PC-3 (cell line): Measurements from ENCODE around the gene UBL7. TPM values are rescaled to one million over a fixed set of nuclear protein-coding genes. Genes with fewer than 3 reads are reported as not detected.

Experiments used
- ATAC-seq: fragments of 200-7000 bp; cut with Tn5 transposase; 2 replicates; pipeline ENCODE4 v1.9.1; 2020; ENCODE audit warnings: mild to moderate bottlenecking, moderate library complexity
- BruUV-seq: library from RNA; stranded (reverse); fragments of 400-500 nt; replicated peaks from 2 replicates; lab custom pipeline; 2021; lab: Mats Ljungman, UMichigan
- CTCF ChIA-PET: fragments of 300-600 bp; sonication (Branson Sonifier 250); formaldehyde crosslinking; loops from one replicate; lab custom pipeline; 2022; ENCODE audit warnings: antibody characterized with exemption; lab: Charles Lee
- POLR2A ChIA-PET: fragments of 300-600 bp; sonication (Branson Sonifier 250); formaldehyde crosslinking; loops from one replicate; lab custom pipeline; 2022; ENCODE audit warnings: antibody characterized with exemption; ENCODE audit not compliant: unreplicated experiment; lab: Charles Lee
- DNase-seq: peaks from one replicate; pipeline ENCODE4 v3.0.0-alpha.2; 2015
- H2AFZ ChIP-seq: fragments of 300-600 bp; sonication (generic); 2 replicates; pipeline ENCODE4 v1.6.0; 2016; ENCODE audit warnings: antibody characterized with exemption, low read length
- H3F3A ChIP-seq: fragments of 300-600 bp; sonication (generic); one replicate; pipeline ENCODE4 v1.6.0; 2017; ENCODE audit warnings: antibody characterized with exemption, low read length, control low read depth, mild to moderate bottlenecking; ENCODE audit not compliant: unreplicated experiment
- H3K27ac ChIP-seq: fragments of 300-600 bp; sonication (generic); 2 replicates; pipeline ENCODE4 v1.5.1; 2016; ENCODE audit warnings: mild to moderate bottlenecking, low read length
- H3K27me3 ChIP-seq: fragments of 300-600 bp; sonication (generic); 2 replicates; pipeline ENCODE4 v1.6.1; 2016; ENCODE audit warnings: low read length, mixed read lengths
- H3K36me3 ChIP-seq: fragments of 300-600 bp; sonication (generic); 2 replicates; pipeline ENCODE4 v1.6.1; 2016; ENCODE audit warnings: low read depth, mixed run types, low read length, mixed read lengths
- H3K4me1 ChIP-seq: fragments of 300-600 bp; sonication (generic); 2 replicates; pipeline ENCODE4 v1.5.1; 2016; ENCODE audit warnings: low read length; ENCODE audit not compliant: insufficient read depth
- H3K4me2 ChIP-seq: fragments of 300-600 bp; sonication (generic); 2 replicates; pipeline ENCODE4 v1.6.0; 2016; ENCODE audit warnings: low read length
- H3K4me3 ChIP-seq: fragments of 300-600 bp; sonication (generic); 2 replicates; pipeline ENCODE4 v1.5.1; 2016; ENCODE audit warnings: mild to moderate bottlenecking, low read length, mixed read lengths
- H3K79me2 ChIP-seq: fragments of 300-600 bp; sonication (generic); 2 replicates; pipeline ENCODE4 v1.6.1; 2017; ENCODE audit warnings: low read length, mixed read lengths
- H3K9ac ChIP-seq: fragments of 300-600 bp; sonication (generic); 2 replicates; pipeline ENCODE4 v1.6.0; 2016; ENCODE audit warnings: mild to moderate bottlenecking, low read length
- H3K9me2 ChIP-seq: fragments of 300-600 bp; sonication (generic); replicated peaks from 2 replicates; pipeline ENCODE4 v1.6.1; 2016; ENCODE audit warnings: mixed run types, low read length, mixed read lengths
- H3K9me3 ChIP-seq: fragments of 300-600 bp; sonication (generic); 2 replicates; pipeline ENCODE4 v1.6.1; 2016; ENCODE audit warnings: low read length, mixed read lengths
- H4K20me1 ChIP-seq: fragments of 300-600 bp; sonication (generic); 2 replicates; pipeline ENCODE4 v1.6.1; 2016; ENCODE audit warnings: low read length, mixed read lengths
- EZH2 ChIP-seq: fragments of 300-600 bp; sonication (generic); IDR thresholded peaks from one replicate; pipeline ENCODE4 v1.6.1; 2017; ENCODE audit warnings: antibody characterized with exemption, mild to moderate bottlenecking, low read length; ENCODE audit not compliant: unreplicated experiment
- EZH2phosphoT487 ChIP-seq: fragments of 300-600 bp; sonication (generic); IDR thresholded peaks from 2 replicates; pipeline ENCODE4 v1.6.1; 2018; ENCODE audit warnings: mild to moderate bottlenecking, antibody characterized with exemption, low read length, borderline replicate concordance
- intact Hi-C: fragments of 100-400 bp; cut with micrococcal nuclease; formaldehyde crosslinking; loops from 2 replicates; pipeline ENCODE4 v1.9.0; 2023
- total RNA-seq: library from RNA; depleted of rRNA; stranded (reverse); fragments of >200 nt; gene quantifications from 2 replicates; pipeline ENCODE4 v1.2.3, GENCODE V29; 2014
- TF ChIP-seq, protein P1 (sequence below): fragments of 300-600 bp; sonication (generic); conservative IDR thresholded peaks from 2 replicates; pipeline ENCODE4 v1.5.1; 2017; ENCODE audit warnings: antibody characterized with exemption, low read depth, mild to moderate bottlenecking, low read length

The UBL7 gene
- total RNA-seq, 1 experiment from 2014 or later = 57.1 TPM

DNA sequence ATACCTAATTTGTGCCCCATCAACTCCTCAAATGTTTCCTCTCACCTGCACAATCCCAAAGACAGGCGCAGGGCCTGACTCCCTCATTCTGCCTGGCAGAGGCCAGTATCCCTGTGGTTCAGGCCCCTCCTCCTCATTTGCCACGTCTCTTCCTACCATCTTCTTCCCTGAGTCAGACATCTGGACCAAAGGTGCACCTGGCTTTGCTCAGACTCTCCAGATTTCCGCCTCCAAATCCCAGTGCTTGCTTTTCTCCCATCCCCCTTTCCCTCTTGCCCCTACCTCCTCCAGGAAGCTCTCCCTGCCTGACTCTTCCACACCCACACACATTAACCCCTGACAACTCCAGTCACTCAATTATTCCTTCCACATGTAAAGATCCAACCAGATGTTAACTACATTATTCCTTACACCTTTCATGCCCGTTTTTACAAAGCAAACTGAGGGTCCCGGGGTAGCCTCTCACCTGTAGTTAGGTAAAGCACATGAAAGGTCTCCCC is 46.8 kb downstream of the UBL7 start:
- no peak for TF ChIP-seq EZH2
- TF ChIP-seq EZH2phosphoT487 = no peak
- TF ChIP-seq, protein P1, sequence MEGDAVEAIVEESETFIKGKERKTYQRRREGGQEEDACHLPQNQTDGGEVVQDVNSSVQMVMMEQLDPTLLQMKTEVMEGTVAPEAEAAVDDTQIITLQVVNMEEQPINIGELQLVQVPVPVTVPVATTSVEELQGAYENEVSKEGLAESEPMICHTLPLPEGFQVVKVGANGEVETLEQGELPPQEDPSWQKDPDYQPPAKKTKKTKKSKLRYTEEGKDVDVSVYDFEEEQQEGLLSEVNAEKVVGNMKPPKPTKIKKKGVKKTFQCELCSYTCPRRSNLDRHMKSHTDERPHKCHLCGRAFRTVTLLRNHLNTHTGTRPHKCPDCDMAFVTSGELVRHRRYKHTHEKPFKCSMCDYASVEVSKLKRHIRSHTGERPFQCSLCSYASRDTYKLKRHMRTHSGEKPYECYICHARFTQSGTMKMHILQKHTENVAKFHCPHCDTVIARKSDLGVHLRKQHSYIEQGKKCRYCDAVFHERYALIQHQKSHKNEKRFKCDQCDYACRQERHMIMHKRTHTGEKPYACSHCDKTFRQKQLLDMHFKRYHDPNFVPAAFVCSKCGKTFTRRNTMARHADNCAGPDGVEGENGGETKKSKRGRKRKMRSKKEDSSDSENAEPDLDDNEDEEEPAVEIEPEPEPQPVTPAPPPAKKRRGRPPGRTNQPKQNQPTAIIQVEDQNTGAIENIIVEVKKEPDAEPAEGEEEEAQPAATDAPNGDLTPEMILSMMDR = no peak
- Histone ChIP-seq H3K4me1 (peaks cover 56% of the 10 kb centered on the region), H3K27me3 (no peaks in the 10 kb centered on the region), H3K4me2 (peak overlapping the region; percentile 4; the same call in 1 of the 2 replicates), H3K79me2 (peaks cover 61% of the 10 kb centered on the region), H3K9me3 (no peaks in the 10 kb centered on the region), H3K4me3 (no peak overlapping the region), H3K27ac (peak overlapping the region; percentile 57), H3K36me3 (peaks cover 75% of the 10 kb centered on the region), H2AFZ (no peak overlapping the region), H4K20me1 (peaks cover 15% of the 10 kb centered on the region; the same call in 1 of the 2 replicates), H3F3A (no peaks in the 10 kb centered on the region), H3K9ac (no peak overlapping the region), H3K9me2 (no peaks in the 10 kb centered on the region)
- POLR2A ChIA-PET = no interaction called here
- no TSS peak for BruUV-seq
- intact Hi-C loops = no loop called here
- ATAC-seq (no peak), DNase-seq (peak; percentile 52)
- CTCF ChIA-PET = no interaction called here

- Histone ChIP-seq H3K27ac (peak overlapping the region; percentile 57), H3K27me3 (no peaks in the 10 kb centered on the region), H2AFZ (no peak overlapping the region), H3K9me3 (no peaks in the 10 kb centered on the region), H3K4me3 (no peak overlapping the region), H3K9ac (no peak overlapping the region), H3K4me1 (peaks cover 55% of the 10 kb centered on the region), H4K20me1 (0 out of 2 replicates have a peak, but pooled peaks cover 9% of the 10 kb centered on the region), H3F3A (peaks cover 5% of the 10 kb centered on the region), H3K36me3 (peaks cover 74% of the 10 kb centered on the region), H3K79me2 (peaks cover 55% of the 10 kb centered on the region), H3K4me2 (0 out of 2 replicates have a peak overlapping the region, but pooled peaks have one; percentile 4), H3K9me2 (no peaks in the 10 kb centered on the region)
- POLR2A ChIA-PET = no interaction called here
- DNase-seq (no peak), ATAC-seq (no peak)
- TF ChIP-seq EZH2 (no peak), EZH2phosphoT487 (no peak)
- TF ChIP-seq, protein P1 = no peak
- no TSS peak for BruUV-seq
- intact Hi-C loops = no loop called here
- CTCF ChIA-PET = no interaction called here
These were observed 47.4 kb downstream of the UBL7 start for GRCh38 chr15:74413350-74414080.

GRCh38 chr15:74412159-74412558 is 48.8 kb downstream of the UBL7 start:
- no peak overlapping the region for H3K9ac ChIP-seq
- DNase-seq (no peak), ATAC-seq (no peak)
- ChIA-PET POLR2A (no interaction called here), CTCF (no interaction called here)
- H3K36me3 ChIP-seq = peaks cover 62% of the 10 kb centered on the region
- no peaks in the 10 kb centered on the region for H3K27me3 ChIP-seq
- TF ChIP-seq, protein P1 = no peak
- no peak for TF ChIP-seq EZH2phosphoT487
- TF ChIP-seq EZH2 = no peak
- BruUV-seq = no TSS peak
- no peaks in the 10 kb centered on the region for H4K20me1 ChIP-seq
- H3K9me3 ChIP-seq = no peaks in the 10 kb centered on the region
- peaks cover 10% of the 10 kb centered on the region for H3F3A ChIP-seq
- peaks cover 55% of the 10 kb centered on the region for H3K4me1 ChIP-seq
- H3K27ac ChIP-seq = no peak overlapping the region
- H3K79me2 ChIP-seq = peaks cover 41% of the 10 kb centered on the region
- no peak overlapping the region for H2AFZ ChIP-seq
- no peak overlapping the region for H3K4me2 ChIP-seq
- no peak overlapping the region for H3K4me3 ChIP-seq
- intact Hi-C loops = no loop called here
- H3K9me2 ChIP-seq = no peaks in the 10 kb centered on the region
